ENCODE results near the gene ARHGEF17. TPM values are rescaled to one million over a fixed set of nuclear protein-coding genes. Genes with fewer than 3 reads are reported as not detected.

The ARHGEF17 gene
- polyA plus RNA-seq, 3 donors, result 0.16 to 1.2 (median 0.55) TPM

GRCh38 chr11:73317803-73318202 lies 9.7 kb downstream of the ARHGEF17 start:
- Histone ChIP-seq H3K4me2 (replicated peaks; ENCODE audit: extremely low read depth, low read length, poor library complexity, severe bottlenecking) (no peak overlapping the region), H3K79me2 (ENCODE audit: insufficient read depth, low read length) (no peaks in the 10 kb centered on the region)

DNA sequence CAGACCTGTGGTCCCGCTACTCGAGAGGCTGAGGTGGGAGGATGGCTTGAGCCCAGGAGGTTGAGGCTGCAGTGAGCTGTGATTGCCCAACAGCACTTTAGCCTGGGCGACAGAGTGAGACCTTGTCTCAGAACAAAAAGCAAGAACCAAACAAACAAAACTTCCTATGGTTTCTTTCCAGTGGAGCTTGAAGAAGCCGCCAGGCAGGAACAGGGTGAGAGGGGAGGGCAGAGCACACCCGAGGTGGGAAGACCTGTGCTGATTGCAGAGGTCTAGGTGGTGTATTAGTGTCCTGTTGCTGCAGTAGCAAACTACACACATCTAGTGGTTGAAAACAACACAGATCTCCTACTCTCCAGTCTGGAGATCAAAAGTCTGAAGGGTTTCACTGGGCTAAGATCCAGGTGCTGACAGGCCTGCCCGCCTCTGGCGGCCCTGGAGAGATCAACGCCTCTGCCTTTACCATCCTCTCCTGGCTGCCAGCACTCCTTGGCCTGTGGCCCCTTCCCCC lies 10.5 kb downstream of the ARHGEF17 start:
- no peak for DNase-seq
- no peaks in the 10 kb centered on the region for H3K9me3 ChIP-seq (replicated peaks in 1 of 2; ENCODE audit: control insufficient read depth in 1 of 2, insufficient read depth in 1 of 2, low read length in 2 of 2)
- 97% methylated on average over 3 of the region's 8 CpGs for WGBS (ENCODE audit: insufficient coverage)
- Mint-ChIP-seq H3K27ac (no peak overlapping the region), H3K36me3 (peaks cover 0 to 10% of the 10 kb centered on the region in 2 donors), H3K27me3 (ENCODE audit: low read depth in 3 of 3) (peaks cover 4 to 9% (median 6%) of the 10 kb centered on the region in 3 donors), H3K4me3 (no peak overlapping the region), H3K9me3 (peaks cover 0 to 6% (median 0%) of the 10 kb centered on the region in 7 donors), H3K4me1 (peaks cover 32% of the 10 kb centered on the region)
- no peak overlapping the region for H3K4me3 ChIP-seq (replicated peaks in 1 of 3; ENCODE audit: low read depth in 2 of 3, low read length in 3 of 3)
- peaks cover 0 to 5% of the 10 kb centered on the region in 2 donors for H3K27me3 ChIP-seq (ENCODE audit: control insufficient read depth in 2 of 2, insufficient read depth in 2 of 2, low read length in 2 of 2)
- TF ChIP-seq, protein P1, sequence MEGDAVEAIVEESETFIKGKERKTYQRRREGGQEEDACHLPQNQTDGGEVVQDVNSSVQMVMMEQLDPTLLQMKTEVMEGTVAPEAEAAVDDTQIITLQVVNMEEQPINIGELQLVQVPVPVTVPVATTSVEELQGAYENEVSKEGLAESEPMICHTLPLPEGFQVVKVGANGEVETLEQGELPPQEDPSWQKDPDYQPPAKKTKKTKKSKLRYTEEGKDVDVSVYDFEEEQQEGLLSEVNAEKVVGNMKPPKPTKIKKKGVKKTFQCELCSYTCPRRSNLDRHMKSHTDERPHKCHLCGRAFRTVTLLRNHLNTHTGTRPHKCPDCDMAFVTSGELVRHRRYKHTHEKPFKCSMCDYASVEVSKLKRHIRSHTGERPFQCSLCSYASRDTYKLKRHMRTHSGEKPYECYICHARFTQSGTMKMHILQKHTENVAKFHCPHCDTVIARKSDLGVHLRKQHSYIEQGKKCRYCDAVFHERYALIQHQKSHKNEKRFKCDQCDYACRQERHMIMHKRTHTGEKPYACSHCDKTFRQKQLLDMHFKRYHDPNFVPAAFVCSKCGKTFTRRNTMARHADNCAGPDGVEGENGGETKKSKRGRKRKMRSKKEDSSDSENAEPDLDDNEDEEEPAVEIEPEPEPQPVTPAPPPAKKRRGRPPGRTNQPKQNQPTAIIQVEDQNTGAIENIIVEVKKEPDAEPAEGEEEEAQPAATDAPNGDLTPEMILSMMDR (IDR thresholded peaks at IDR 0.05), result no peak
- intact Hi-C loops (cut with micrococcal nuclease), result no loop called here
- no peak overlapping the region for H2AFZ ChIP-seq (ENCODE audit: insufficient read depth, low read depth, low read length, poor library complexity, severe bottlenecking)
- H3K27ac ChIP-seq (ENCODE audit: low read depth in 1 of 2, low read length in 2 of 2), result no peak overlapping the region
- H3K4me1 ChIP-seq (ENCODE audit: control insufficient read depth in 1 of 2, insufficient read depth in 2 of 2, low read length in 2 of 2), result peaks cover 11 to 25% of the 10 kb centered on the region in 2 donors
- no peaks in the 10 kb centered on the region for H3K36me3 ChIP-seq (replicated peaks in 1 of 2; ENCODE audit: control insufficient read depth in 1 of 2, insufficient read depth in 2 of 2, low read length in 2 of 2)
- H3K9ac ChIP-seq (ENCODE audit: insufficient read depth, low read length, poor library complexity, severe bottlenecking), result no peak overlapping the region
- H4K20me1 ChIP-seq (ENCODE audit: insufficient read depth, low read length), result no peaks in the 10 kb centered on the region
- H3K79me2 ChIP-seq (ENCODE audit: insufficient read depth, low read length), result no peaks in the 10 kb centered on the region
- no peak overlapping the region for H3K4me2 ChIP-seq (replicated peaks; ENCODE audit: extremely low read depth, low read length, poor library complexity, severe bottlenecking)

More at GRCh38 chr11:73317803-73318202, 9.7 kb downstream of the ARHGEF17 start:
- H3K4me3 Mint-ChIP-seq, result no peak overlapping the region
- no peak overlapping the region for H3K9ac ChIP-seq (ENCODE audit: insufficient read depth, low read length, poor library complexity, severe bottlenecking)
- TF ChIP-seq, protein P1 (IDR thresholded peaks at IDR 0.05), result no peak
- H3K27me3 ChIP-seq (ENCODE audit: control insufficient read depth in 2 of 2, insufficient read depth in 2 of 2, low read length in 2 of 2), result peaks cover 0 to 5% of the 10 kb centered on the region in 2 donors
- peaks cover 4 to 9% (median 6%) of the 10 kb centered on the region in 3 donors for H3K27me3 Mint-ChIP-seq (ENCODE audit: low read depth in 3 of 3)
- no peak overlapping the region for H3K27ac ChIP-seq (ENCODE audit: low read depth in 1 of 2, low read length in 2 of 2)
- DNase-seq, result no peak
- H3K4me1 Mint-ChIP-seq, result peaks cover 39% of the 10 kb centered on the region
- peaks cover 0 to 6% (median 0%) of the 10 kb centered on the region in 7 donors for H3K9me3 Mint-ChIP-seq
- H3K27ac Mint-ChIP-seq, result no peak overlapping the region
- WGBS (ENCODE audit: insufficient coverage), result 100% methylated on average over 1 of the region's 3 CpGs
- H3K4me1 ChIP-seq (ENCODE audit: control insufficient read depth in 1 of 2, insufficient read depth in 2 of 2, low read length in 2 of 2), result peaks cover 16 to 31% of the 10 kb centered on the region in 2 donors
- H3K4me3 ChIP-seq (replicated peaks in 1 of 3; ENCODE audit: low read depth in 2 of 3, low read length in 3 of 3), result no peak overlapping the region
- H2AFZ ChIP-seq (ENCODE audit: insufficient read depth, low read depth, low read length, poor library complexity, severe bottlenecking), result no peak overlapping the region
- H3K9me3 ChIP-seq (replicated peaks in 1 of 2; ENCODE audit: control insufficient read depth in 1 of 2, insufficient read depth in 1 of 2, low read length in 2 of 2), result no peaks in the 10 kb centered on the region
- intact Hi-C loops (cut with micrococcal nuclease), result no loop called here
- H4K20me1 ChIP-seq (ENCODE audit: insufficient read depth, low read length), result no peaks in the 10 kb centered on the region
- H3K36me3 ChIP-seq (replicated peaks in 1 of 2; ENCODE audit: control insufficient read depth in 1 of 2, insufficient read depth in 2 of 2, low read length in 2 of 2), result no peaks in the 10 kb centered on the region
- peaks cover 0 to 10% of the 10 kb centered on the region in 2 donors for H3K36me3 Mint-ChIP-seq
